ENCODE data around the gene GGT6.
A peak's percentile ranks its signal among the peaks of the same experiment; 100 is the strongest.

The GGT6 gene, protein sequence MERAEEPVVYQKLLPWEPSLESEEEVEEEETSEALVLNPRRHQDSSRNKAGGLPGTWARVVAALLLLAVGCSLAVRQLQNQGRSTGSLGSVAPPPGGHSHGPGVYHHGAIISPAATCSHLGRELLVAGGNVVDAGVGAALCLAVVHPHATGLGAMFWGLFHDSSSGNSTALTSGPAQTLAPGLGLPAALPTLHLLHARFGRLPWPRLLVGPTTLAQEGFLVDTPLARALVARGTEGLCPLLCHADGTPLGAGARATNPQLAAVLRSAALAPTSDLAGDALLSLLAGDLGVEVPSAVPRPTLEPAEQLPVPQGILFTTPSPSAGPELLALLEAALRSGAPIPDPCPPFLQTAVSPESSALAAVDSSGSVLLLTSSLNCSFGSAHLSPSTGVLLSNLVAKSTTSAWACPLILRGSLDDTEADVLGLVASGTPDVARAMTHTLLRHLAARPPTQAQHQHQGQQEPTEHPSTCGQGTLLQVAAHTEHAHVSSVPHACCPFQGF

GRCh38 chr17:4560421-4560820 is at the start of gene GGT6:
GGT6 (minus strand) TSS chr17:4560577; CDS start chr17:4560521, 56 bp downstream.
- Histone ChIP-seq H3K4me2 (ENCODE audit: low read depth, low read length, poor library complexity, severe bottlenecking) (peak within 1 kb of the TSS; percentile 60), H3K36me3 (ENCODE audit: insufficient read depth, low read length) (no peaks in the 10 kb centered on the region), H3K9me2 (replicated peaks; ENCODE audit: low read depth, low read length) (no peaks in the 10 kb centered on the region), H3F3A (ENCODE audit: low read depth) (no peaks in the 10 kb centered on the region), H3K9ac (ENCODE audit: low read depth, low read length, poor library complexity, severe bottlenecking) (no peak within 1 kb of the TSS), H3K9me3 (ENCODE audit: insufficient read depth, low read depth, low read length) (no peaks in the 10 kb centered on the region), H3K4me1 (ENCODE audit: insufficient read depth, low read length, poor library complexity, severe bottlenecking) (peaks cover 27% of the 10 kb centered on the region), H3K4me3 (ENCODE audit: low read length, poor library complexity, severe bottlenecking) (no peak within 1 kb of the TSS), H4K20me1 (ENCODE audit: insufficient read depth, low read length, poor library complexity, severe bottlenecking) (no peaks in the 10 kb centered on the region), H3K27me3 (ENCODE audit: insufficient read depth, low read length, poor library complexity, severe bottlenecking) (no peaks in the 10 kb centered on the region), H2AFZ (ENCODE audit: low read length) (no peak within 1 kb of the TSS), H3K79me2 (ENCODE audit: insufficient read depth, low read length) (peaks cover 10% of the 10 kb centered on the region; the same call in 1 of the 2 replicates)
- TF ChIP-seq EZH2phosphoT487 (IDR thresholded peaks at IDR 0.05; ENCODE audit: borderline replicate concordance), result no peak
- TF ChIP-seq, protein P1, sequence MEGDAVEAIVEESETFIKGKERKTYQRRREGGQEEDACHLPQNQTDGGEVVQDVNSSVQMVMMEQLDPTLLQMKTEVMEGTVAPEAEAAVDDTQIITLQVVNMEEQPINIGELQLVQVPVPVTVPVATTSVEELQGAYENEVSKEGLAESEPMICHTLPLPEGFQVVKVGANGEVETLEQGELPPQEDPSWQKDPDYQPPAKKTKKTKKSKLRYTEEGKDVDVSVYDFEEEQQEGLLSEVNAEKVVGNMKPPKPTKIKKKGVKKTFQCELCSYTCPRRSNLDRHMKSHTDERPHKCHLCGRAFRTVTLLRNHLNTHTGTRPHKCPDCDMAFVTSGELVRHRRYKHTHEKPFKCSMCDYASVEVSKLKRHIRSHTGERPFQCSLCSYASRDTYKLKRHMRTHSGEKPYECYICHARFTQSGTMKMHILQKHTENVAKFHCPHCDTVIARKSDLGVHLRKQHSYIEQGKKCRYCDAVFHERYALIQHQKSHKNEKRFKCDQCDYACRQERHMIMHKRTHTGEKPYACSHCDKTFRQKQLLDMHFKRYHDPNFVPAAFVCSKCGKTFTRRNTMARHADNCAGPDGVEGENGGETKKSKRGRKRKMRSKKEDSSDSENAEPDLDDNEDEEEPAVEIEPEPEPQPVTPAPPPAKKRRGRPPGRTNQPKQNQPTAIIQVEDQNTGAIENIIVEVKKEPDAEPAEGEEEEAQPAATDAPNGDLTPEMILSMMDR (conservative IDR thresholded peaks at IDR 0.05; ENCODE audit: low read length), result no peak

- Histone ChIP-seq H3K36me3 (ENCODE audit: insufficient read depth, low read length) (no peaks in the 10 kb centered on the region), H3K79me2 (ENCODE audit: insufficient read depth, low read length) (no peaks in the 10 kb centered on the region), H3K4me1 (ENCODE audit: insufficient read depth, low read length, poor library complexity, severe bottlenecking) (no peaks in the 10 kb centered on the region)
These were observed 49.8 kb upstream of the GGT6 start for GRCh38 chr17:4610162-4610561.

DNA sequence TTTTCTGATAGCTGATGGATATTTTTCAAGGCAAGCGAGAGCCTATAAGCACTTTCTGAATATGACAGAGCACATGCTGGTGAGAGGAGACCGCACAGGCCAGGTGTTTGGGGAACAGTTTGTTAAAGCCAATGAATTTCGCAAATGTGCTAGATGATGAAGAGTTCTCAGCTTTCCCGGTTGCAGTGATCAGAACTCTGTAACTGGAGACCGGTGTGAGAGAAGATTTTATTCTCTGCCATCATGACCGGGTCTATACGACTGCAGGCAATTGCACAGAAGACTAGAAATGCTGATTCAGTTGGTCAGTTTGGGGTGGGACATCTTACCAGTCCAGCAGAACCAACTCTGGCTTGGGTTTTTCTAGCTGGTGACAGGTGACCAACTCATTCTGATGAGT is 49.4 kb upstream of the GGT6 start:
- no peaks in the 10 kb centered on the region for H4K20me1 ChIP-seq (ENCODE audit: insufficient read depth, low read length, poor library complexity, severe bottlenecking)
- H3F3A ChIP-seq (ENCODE audit: low read depth), result no peaks in the 10 kb centered on the region
- TF ChIP-seq, protein P1 (conservative IDR thresholded peaks at IDR 0.05; ENCODE audit: low read length), result no peak
- TF ChIP-seq EZH2phosphoT487 (IDR thresholded peaks at IDR 0.05; ENCODE audit: borderline replicate concordance), result no peak
- no peaks in the 10 kb centered on the region for H3K79me2 ChIP-seq (ENCODE audit: insufficient read depth, low read length)
- H3K4me1 ChIP-seq (ENCODE audit: insufficient read depth, low read length, poor library complexity, severe bottlenecking), result no peaks in the 10 kb centered on the region
- H3K4me2 ChIP-seq (ENCODE audit: low read depth, low read length, poor library complexity, severe bottlenecking), result no peak overlapping the region
- H3K27me3 ChIP-seq (ENCODE audit: insufficient read depth, low read length, poor library complexity, severe bottlenecking), result no peaks in the 10 kb centered on the region
- H3K9me2 ChIP-seq (replicated peaks; ENCODE audit: low read depth, low read length), result no peaks in the 10 kb centered on the region
- no peak overlapping the region for H3K4me3 ChIP-seq (ENCODE audit: low read length, poor library complexity, severe bottlenecking)
- no peaks in the 10 kb centered on the region for H3K9me3 ChIP-seq (ENCODE audit: insufficient read depth, low read depth, low read length)
- H3K9ac ChIP-seq (ENCODE audit: low read depth, low read length, poor library complexity, severe bottlenecking), result no peak overlapping the region
- no peaks in the 10 kb centered on the region for H3K36me3 ChIP-seq (ENCODE audit: insufficient read depth, low read length)
- H2AFZ ChIP-seq (ENCODE audit: low read length), result no peak overlapping the region

More at GRCh38 chr17:4610162-4610561, 49.8 kb upstream of the GGT6 start:
- TF ChIP-seq EZH2phosphoT487 (IDR thresholded peaks at IDR 0.05; ENCODE audit: borderline replicate concordance), result no peak
- TF ChIP-seq, protein P1 (conservative IDR thresholded peaks at IDR 0.05; ENCODE audit: low read length), result no peak
- Histone ChIP-seq H2AFZ (ENCODE audit: low read length) (no peak overlapping the region), H3K4me3 (ENCODE audit: low read length, poor library complexity, severe bottlenecking) (no peak overlapping the region), H3K9ac (ENCODE audit: low read depth, low read length, poor library complexity, severe bottlenecking) (no peak overlapping the region), H4K20me1 (ENCODE audit: insufficient read depth, low read length, poor library complexity, severe bottlenecking) (no peaks in the 10 kb centered on the region), H3K27me3 (ENCODE audit: insufficient read depth, low read length, poor library complexity, severe bottlenecking) (no peaks in the 10 kb centered on the region), H3K4me2 (ENCODE audit: low read depth, low read length, poor library complexity, severe bottlenecking) (no peak overlapping the region), H3F3A (ENCODE audit: low read depth) (no peaks in the 10 kb centered on the region), H3K9me3 (ENCODE audit: insufficient read depth, low read depth, low read length) (no peaks in the 10 kb centered on the region), H3K9me2 (replicated peaks; ENCODE audit: low read depth, low read length) (no peaks in the 10 kb centered on the region)
